Mesenchymal stem cell (in vitro differentiated cells and primary cell): Measurements from ENCODE around the gene TMEM89.

Experiments used
- DNase-seq: peaks from one replicate; pipeline ENCODE4 v3.0.0-alpha.2; 2013
- H2AFZ ChIP-seq: one replicate; pipeline ENCODE4 v1.6.1; 2013; ENCODE audit warnings: low read depth, mild to moderate bottlenecking, control low read depth, inconsistent platforms, low read length, moderate library complexity
- H2AK5ac ChIP-seq: 2 replicates; pipeline ENCODE4 v1.6.1; 2013; ENCODE audit warnings: low read length, moderate library complexity, mild to moderate bottlenecking, inconsistent platforms; ENCODE audit not compliant: severe bottlenecking
- H2BK120ac ChIP-seq: one replicate; pipeline ENCODE4 v1.6.1; 2013; ENCODE audit warnings: low read depth, mild to moderate bottlenecking, inconsistent platforms, low read length, moderate library complexity
- H2BK12ac ChIP-seq, 2 experiments: one replicate each; pipeline ENCODE4 v1.6.1; 2013; ENCODE audit warnings: inconsistent platforms in 2 of 2, low read length in 2 of 2, mild to moderate bottlenecking in 2 of 2, moderate library complexity in 2 of 2, control low read depth in 1 of 2
- H2BK15ac ChIP-seq: one replicate; pipeline ENCODE4 v1.6.1; 2013; ENCODE audit warnings: mild to moderate bottlenecking, low read depth, inconsistent platforms; ENCODE audit not compliant: poor library complexity, severe bottlenecking
- H2BK5ac ChIP-seq: 2 replicates; pipeline ENCODE4 v1.6.1; 2013; ENCODE audit warnings: low read depth, mild to moderate bottlenecking, low read length, control low read depth, inconsistent platforms; ENCODE audit not compliant: poor library complexity, severe bottlenecking
- H3K14ac ChIP-seq, 2 experiments: one replicate each; pipeline ENCODE4 v1.6.1; 2013; ENCODE audit warnings: inconsistent platforms in 2 of 2, low read length in 2 of 2, control low read depth in 1 of 2, mild to moderate bottlenecking in 1 of 2, moderate library complexity in 1 of 2
- H3K18ac ChIP-seq, 2 experiments: one replicate each; pipeline ENCODE4 v1.6.1; 2013; ENCODE audit warnings: inconsistent platforms in 2 of 2, low read length in 2 of 2, control low read depth in 1 of 2, low read depth in 1 of 2, mild to moderate bottlenecking in 1 of 2
- H3K23ac ChIP-seq, 2 experiments: one replicate each; pipeline ENCODE4 v1.6.1; 2013; ENCODE audit warnings: inconsistent platforms in 2 of 2, low read length in 2 of 2, mild to moderate bottlenecking in 2 of 2, moderate library complexity in 2 of 2, control low read depth in 1 of 2
- H3K27ac ChIP-seq: 2 replicates; pipeline ENCODE4 v1.5.1; 2013; ENCODE audit warnings: mild to moderate bottlenecking, moderate library complexity, low read length, control low read depth, inconsistent platforms; ENCODE audit not compliant: poor library complexity, severe bottlenecking
- H3K27me3 ChIP-seq, 2 experiments: 2 replicates each; pipeline versions ENCODE4 v1.6.1 to v1.7.0; 2013; ENCODE audit warnings: low read length in 2 of 2, mild to moderate bottlenecking in 2 of 2, moderate library complexity in 2 of 2, control low read depth in 1 of 2, inconsistent platforms in 1 of 2; ENCODE audit not compliant: control insufficient read depth in 1 of 2, insufficient read depth in 1 of 2
- H3K36me3 ChIP-seq, 2 experiments: 2 replicates each; pipeline versions ENCODE4 v1.6.1 to v1.7.0; 2013; ENCODE audit warnings: low read length in 2 of 2, control low read depth in 1 of 2, inconsistent platforms in 1 of 2, low read depth in 1 of 2, mild to moderate bottlenecking in 1 of 2; ENCODE audit not compliant: insufficient read depth in 2 of 2, control insufficient read depth in 1 of 2
- H3K4ac ChIP-seq, 2 experiments: one replicate each; pipeline ENCODE4 v1.6.1; 2013; ENCODE audit warnings: inconsistent platforms in 2 of 2, low read length in 2 of 2, mild to moderate bottlenecking in 2 of 2, moderate library complexity in 2 of 2, control low read depth in 1 of 2, low read depth in 1 of 2
- H3K4me1 ChIP-seq: 2 replicates; pipeline ENCODE4 v1.6.1; 2013; ENCODE audit warnings: low read depth, low read length, control low read depth; ENCODE audit not compliant: control insufficient read depth, insufficient read depth
- H3K4me2 ChIP-seq: 2 replicates; pipeline ENCODE4 v1.6.1; 2013; ENCODE audit warnings: low read length, mild to moderate bottlenecking, inconsistent platforms; ENCODE audit not compliant: poor library complexity, severe bottlenecking
- H3K4me3 ChIP-seq, 2 experiments: 2 replicates each; pipeline versions ENCODE4 v1.5.1 to v1.7.0; 2013; ENCODE audit warnings: low read length in 2 of 2, mild to moderate bottlenecking in 2 of 2, control low read depth in 1 of 2, low read depth in 1 of 2; ENCODE audit not compliant: insufficient read depth in 1 of 2
- H3K79me1 ChIP-seq: replicated peaks from 2 replicates; pipeline ENCODE4 v1.6.1; 2013; ENCODE audit warnings: mild to moderate bottlenecking, control low read depth, low read length, inconsistent platforms; ENCODE audit not compliant: poor library complexity, severe bottlenecking
- H3K9ac ChIP-seq: 2 replicates; pipeline ENCODE4 v1.7.0; 2013; ENCODE audit warnings: mild to moderate bottlenecking, low read length, moderate library complexity
- H3K9me3 ChIP-seq: 2 replicates; pipeline ENCODE4 v1.7.0; 2013; ENCODE audit warnings: mild to moderate bottlenecking, low read length; ENCODE audit not compliant: control insufficient read depth
- H4K8ac ChIP-seq: one replicate; pipeline ENCODE4 v1.6.1; 2013; ENCODE audit warnings: inconsistent platforms, mild to moderate bottlenecking, low read length, moderate library complexity
- H4K91ac ChIP-seq: one replicate; pipeline ENCODE4 v1.6.1; 2013; ENCODE audit warnings: mild to moderate bottlenecking, low read length, inconsistent platforms
- WGBS: methylation state at CpG from one replicate; pipeline ENCODE4 v1.1.7; 2013; ENCODE audit warnings: mixed read lengths; 5-methylcytosine and 5-hydroxymethylcytosine counted together

Gene TMEM89

DNA sequence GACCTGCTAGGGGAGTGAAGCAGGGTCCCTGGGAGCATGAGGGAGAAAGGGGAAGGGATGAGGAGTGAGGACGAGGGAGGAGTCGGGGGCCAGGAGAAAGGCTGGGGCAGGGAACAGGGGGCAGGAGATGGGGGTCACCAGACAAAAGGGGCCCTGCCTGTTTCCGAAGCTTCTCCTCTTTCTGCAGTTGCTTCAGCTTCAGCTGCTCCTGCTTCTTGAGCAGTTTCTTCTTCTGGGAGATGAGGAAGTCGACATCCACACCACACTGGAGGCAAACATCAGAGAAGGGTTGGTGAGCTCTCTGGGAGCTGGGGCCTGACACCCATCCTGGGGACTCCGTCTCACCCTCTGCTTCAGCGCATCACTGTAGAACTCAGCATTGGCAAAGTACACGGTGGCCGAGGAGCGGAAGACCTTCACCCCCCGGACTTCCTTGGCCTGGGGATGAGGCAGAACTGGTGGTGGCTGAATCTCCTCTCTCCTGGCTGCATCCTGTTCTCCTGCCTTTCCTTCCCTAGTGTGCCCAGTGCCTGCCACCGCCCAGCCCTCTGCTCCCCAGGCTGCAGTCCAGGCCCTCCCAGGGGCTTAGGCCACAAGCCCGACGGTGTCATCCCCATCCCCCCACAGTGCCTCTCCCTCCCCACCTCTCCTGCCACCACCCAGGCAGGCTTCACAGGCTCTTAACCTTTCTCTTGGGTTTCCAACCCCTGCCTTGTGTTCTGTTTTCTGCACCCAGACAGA is 6.9 kb upstream of the TMEM89 start:
- Histone ChIP-seq H3K4me3 (no peak overlapping the region), H3K23ac (no peak overlapping the region), H2BK5ac (no peak overlapping the region), H3K18ac (no peak overlapping the region), H2BK15ac (no peak overlapping the region), H3K4me1 (peaks cover 4% of the 10 kb centered on the region), H3K4ac (no peak overlapping the region), H3K79me1 (peaks cover 36% of the 10 kb centered on the region), H3K9me3 (no peaks in the 10 kb centered on the region), H4K8ac (no peak overlapping the region), H3K14ac (no peak overlapping the region), H2AFZ (no peak overlapping the region), H3K27me3 (no peaks in the 10 kb centered on the region), H3K9ac (no peak overlapping the region), H2AK5ac (no peak overlapping the region), H2BK120ac (no peak overlapping the region), H3K27ac (no peak overlapping the region), H3K4me2 (no peak overlapping the region), H2BK12ac (no peak overlapping the region), H4K91ac (no peak overlapping the region), H3K36me3 (peaks cover 79 to 97% of the 10 kb centered on the region in 2 experiments)
- no peak for DNase-seq
- 94% methylated on average over 13 of the region's 13 CpGs for WGBS

GRCh38 chr3:48625600-48625999 is 4.0 kb upstream of the TMEM89 start:
- Histone ChIP-seq H2BK12ac (no peak overlapping the region), H3K9ac (no peak overlapping the region), H3K18ac (no peak overlapping the region), H3K4me1 (peaks cover 3% of the 10 kb centered on the region), H2BK120ac (no peak overlapping the region), H3K4ac (no peak overlapping the region), H3K23ac (no peak overlapping the region), H4K91ac (no peak overlapping the region), H3K4me2 (no peak overlapping the region), H2AFZ (no peak overlapping the region), H4K8ac (no peak overlapping the region), H3K27ac (no peak overlapping the region), H3K27me3 (no peaks in the 10 kb centered on the region), H2AK5ac (no peak overlapping the region), H3K14ac (no peak overlapping the region), H3K9me3 (no peaks in the 10 kb centered on the region), H3K36me3 (peaks cover 53 to 84% of the 10 kb centered on the region in 2 experiments), H2BK5ac (no peak overlapping the region), H3K4me3 (no peak overlapping the region), H3K79me1 (peaks cover 12% of the 10 kb centered on the region), H2BK15ac (no peak overlapping the region)
- WGBS: 86% methylated on average over 5 of the region's 6 CpGs
- no peak for DNase-seq

DNA sequence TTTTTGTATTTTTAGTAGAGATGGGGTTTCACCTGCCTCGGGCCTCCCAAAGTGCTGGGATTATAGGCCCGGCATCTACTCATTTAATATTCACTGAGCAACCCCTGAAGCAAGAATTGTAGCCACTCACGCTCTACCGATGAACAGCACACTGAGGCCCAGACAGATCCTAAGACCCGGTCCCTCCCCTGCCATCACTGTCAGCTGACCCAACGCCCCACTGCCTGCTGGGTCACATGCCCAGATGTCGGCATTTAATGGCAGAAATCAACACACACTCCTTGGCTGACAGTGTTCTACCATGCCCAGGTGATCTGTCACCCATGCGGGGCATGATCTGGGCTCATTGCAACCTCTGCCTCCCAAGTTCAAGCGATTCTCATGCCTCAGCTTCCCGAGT is 3.2 kb upstream of the TMEM89 start:
- Histone ChIP-seq H3K4ac (no peak overlapping the region), H2BK15ac (no peak overlapping the region), H3K9ac (no peak overlapping the region), H3K79me1 (peaks cover 8% of the 10 kb centered on the region), H2BK5ac (no peak overlapping the region), H3K27me3 (no peaks in the 10 kb centered on the region), H3K14ac (no peak overlapping the region), H3K23ac (no peak overlapping the region), H2BK12ac (no peak overlapping the region), H3K4me3 (no peak overlapping the region), H3K27ac (no peak overlapping the region), H2AK5ac (no peak overlapping the region), H2BK120ac (no peak overlapping the region), H3K4me2 (no peak overlapping the region), H3K4me1 (peaks cover 3% of the 10 kb centered on the region), H3K36me3 (peaks cover 44 to 82% of the 10 kb centered on the region in 2 experiments), H3K9me3 (no peaks in the 10 kb centered on the region), H2AFZ (no peak overlapping the region), H4K91ac (no peak overlapping the region), H3K18ac (no peak overlapping the region), H4K8ac (no peak overlapping the region)
- 94% methylated on average over 10 of the region's 10 CpGs for WGBS
- no peak for DNase-seq

- no peak overlapping the region for H3K14ac ChIP-seq
- peaks cover 4% of the 10 kb centered on the region for H3K79me1 ChIP-seq
- no peak overlapping the region for H2BK12ac ChIP-seq
- no peak overlapping the region for H3K4ac ChIP-seq
- H2AK5ac ChIP-seq: no peak overlapping the region
- H4K91ac ChIP-seq: no peak overlapping the region
- no peak overlapping the region for H3K18ac ChIP-seq
- no peak overlapping the region for H2BK120ac ChIP-seq
- no peak overlapping the region for H3K9ac ChIP-seq
- no peak overlapping the region for H3K27ac ChIP-seq
- peaks cover 2% of the 10 kb centered on the region for H3K9me3 ChIP-seq
- WGBS: 88% methylated on average over 6 of the region's 6 CpGs
- H3K4me2 ChIP-seq: no peak overlapping the region
- no peak overlapping the region for H2AFZ ChIP-seq
- H3K27me3 ChIP-seq: no peaks in the 10 kb centered on the region
- no peak overlapping the region for H2BK5ac ChIP-seq
- H3K36me3 ChIP-seq: peaks cover 37 to 74% of the 10 kb centered on the region in 2 experiments
- H4K8ac ChIP-seq: no peak overlapping the region
- no peak overlapping the region for H3K4me3 ChIP-seq
- H3K4me1 ChIP-seq: peaks cover 3% of the 10 kb centered on the region
- no peak for DNase-seq
- H3K23ac ChIP-seq: no peak overlapping the region
- H2BK15ac ChIP-seq: no peak overlapping the region
These were observed 2.4 kb upstream of the TMEM89 start for GRCh38 chr3:48623851-48624547.
